SU-DHL-6 (cell line): ENCODE measurements around the gene CHST15.

Experiments
- EZH2phosphoT487 ChIP-seq: fragments of 200-600 bp; sonication (generic), shearing (Covaris generic); conservative IDR thresholded peaks from 2 replicates; pipeline ENCODE4 v1.6.1; 2018; ENCODE audit warnings: mild to moderate bottlenecking, antibody characterized with exemption, low read length, moderate library complexity, mixed read lengths
- TF ChIP-seq, protein P1 (sequence below): fragments of 200-600 bp; sonication (generic); IDR thresholded peaks from one replicate; pipeline ENCODE4 v1.5.1; 2017; ENCODE audit warnings: antibody characterized with exemption, mild to moderate bottlenecking, low read length, moderate library complexity; ENCODE audit not compliant: insufficient read depth, poor library complexity, severe bottlenecking

DNA sequence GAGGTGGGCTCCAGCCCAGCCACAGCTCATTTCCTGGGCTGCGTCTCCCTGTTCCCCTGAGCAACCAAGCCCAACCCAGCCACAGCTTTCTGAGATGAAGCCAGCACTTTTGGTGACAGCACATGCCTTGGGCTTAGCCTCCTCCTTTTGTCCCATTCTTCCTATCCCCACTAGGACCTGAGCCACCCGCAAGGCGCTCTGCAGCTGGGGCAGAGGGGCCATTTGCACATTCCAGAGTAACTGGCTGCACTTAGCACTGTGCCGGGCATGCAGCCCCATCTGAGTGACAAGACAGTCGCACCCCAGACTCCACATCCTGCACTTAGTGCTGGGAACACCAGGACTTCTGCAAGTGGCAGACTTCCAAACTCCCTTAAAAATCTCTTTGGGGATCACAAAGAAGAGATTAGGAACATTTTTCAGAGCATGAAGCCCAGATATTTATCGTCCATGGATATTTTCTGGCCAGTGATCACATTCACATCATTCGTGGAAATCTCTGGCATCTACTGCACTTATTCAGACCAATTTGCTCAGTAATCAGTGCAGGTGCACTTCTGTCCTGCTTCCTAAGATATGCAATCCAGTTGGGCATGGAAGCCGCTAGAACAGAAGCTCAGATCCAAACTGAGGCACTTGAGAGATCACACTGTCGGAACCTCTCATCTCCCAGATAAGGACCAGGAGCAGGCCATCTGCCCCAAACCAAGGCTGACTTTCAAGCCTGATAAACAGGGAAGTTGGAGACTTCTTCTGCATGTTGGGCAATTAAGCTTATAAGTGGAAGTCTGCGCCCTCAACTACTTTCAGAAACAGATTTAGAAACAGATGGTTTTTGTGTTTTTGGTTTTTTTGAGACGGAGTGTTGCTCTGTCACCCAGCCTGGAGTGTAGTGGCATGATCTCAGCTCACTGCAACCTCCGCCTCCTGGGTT, 26.4 kb downstream of the CHST15 start:
- TF ChIP-seq, protein P1, sequence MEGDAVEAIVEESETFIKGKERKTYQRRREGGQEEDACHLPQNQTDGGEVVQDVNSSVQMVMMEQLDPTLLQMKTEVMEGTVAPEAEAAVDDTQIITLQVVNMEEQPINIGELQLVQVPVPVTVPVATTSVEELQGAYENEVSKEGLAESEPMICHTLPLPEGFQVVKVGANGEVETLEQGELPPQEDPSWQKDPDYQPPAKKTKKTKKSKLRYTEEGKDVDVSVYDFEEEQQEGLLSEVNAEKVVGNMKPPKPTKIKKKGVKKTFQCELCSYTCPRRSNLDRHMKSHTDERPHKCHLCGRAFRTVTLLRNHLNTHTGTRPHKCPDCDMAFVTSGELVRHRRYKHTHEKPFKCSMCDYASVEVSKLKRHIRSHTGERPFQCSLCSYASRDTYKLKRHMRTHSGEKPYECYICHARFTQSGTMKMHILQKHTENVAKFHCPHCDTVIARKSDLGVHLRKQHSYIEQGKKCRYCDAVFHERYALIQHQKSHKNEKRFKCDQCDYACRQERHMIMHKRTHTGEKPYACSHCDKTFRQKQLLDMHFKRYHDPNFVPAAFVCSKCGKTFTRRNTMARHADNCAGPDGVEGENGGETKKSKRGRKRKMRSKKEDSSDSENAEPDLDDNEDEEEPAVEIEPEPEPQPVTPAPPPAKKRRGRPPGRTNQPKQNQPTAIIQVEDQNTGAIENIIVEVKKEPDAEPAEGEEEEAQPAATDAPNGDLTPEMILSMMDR = no peak
- TF ChIP-seq EZH2phosphoT487 = no peak
